Activated naive CD8-positive, alpha-beta T cell treated with anti-CD3 and anti-CD28 coated beads, Interleukin-2, amount 50 U/mL, for 24 hours (primary cell): ENCODE data around the gene H1-8.
A peak's percentile ranks its signal among the peaks of the same experiment; 100 is the strongest.

Experiments used
- ATAC-seq: fragments of 150-1000 bp; cut with Tn5 transposase; one replicate; pipeline ENCODE4 v1.10.0; 2021
- DNase-seq: peaks from one replicate; pipeline ENCODE4 v3.0.0; 2021
- H3K27ac Mint-ChIP-seq: one replicate; pipeline ENCODE4 v1.8.0; 2021; ENCODE audit warnings: mild to moderate bottlenecking, mixed read lengths
- H3K27me3 Mint-ChIP-seq: one replicate; pipeline ENCODE4 v1.8.0; 2021; ENCODE audit warnings: mixed read lengths
- H3K36me3 Mint-ChIP-seq: one replicate; pipeline ENCODE4 v1.8.0; 2021; ENCODE audit warnings: low read depth, mixed read lengths
- H3K4me1 Mint-ChIP-seq: one replicate; pipeline ENCODE4 v1.8.0; 2021; ENCODE audit warnings: mixed read lengths
- H3K4me3 Mint-ChIP-seq: one replicate; pipeline ENCODE4 v1.8.0; 2021; ENCODE audit warnings: mild to moderate bottlenecking, moderate library complexity, mixed read lengths
- H3K9me3 Mint-ChIP-seq: one replicate; pipeline ENCODE4 v1.8.0; 2021; ENCODE audit warnings: mixed read lengths

Gene H1-8

DNA sequence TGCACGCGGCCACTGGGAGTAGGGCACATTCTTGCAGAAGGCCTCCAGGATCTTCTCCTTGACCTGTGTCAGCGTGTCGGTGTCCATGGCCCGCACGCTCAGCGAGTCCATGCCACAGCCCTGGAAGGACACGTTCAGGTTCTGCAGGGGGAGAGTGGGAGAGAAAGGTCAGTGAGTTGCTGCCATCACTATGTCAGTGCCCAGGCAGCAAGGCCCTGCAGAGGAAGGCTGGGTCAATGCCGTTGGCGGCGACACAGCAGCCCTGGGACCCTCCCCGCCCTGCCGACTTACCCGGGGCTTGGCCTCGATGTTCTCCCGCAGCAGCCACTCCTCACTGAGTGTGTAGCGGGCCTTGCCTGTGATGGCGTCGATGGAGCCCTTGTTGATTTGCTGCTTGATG is 19.8 kb downstream of the H1-8 start:
- Mint-ChIP-seq H3K4me1 (peaks cover 9% of the 10 kb centered on the region), H3K36me3 (no peaks in the 10 kb centered on the region), H3K27me3 (no peaks in the 10 kb centered on the region), H3K4me3 (no peak overlapping the region), H3K27ac (no peak overlapping the region), H3K9me3 (no peaks in the 10 kb centered on the region)
- DNase-seq (no peak), ATAC-seq (no peak)

DNA sequence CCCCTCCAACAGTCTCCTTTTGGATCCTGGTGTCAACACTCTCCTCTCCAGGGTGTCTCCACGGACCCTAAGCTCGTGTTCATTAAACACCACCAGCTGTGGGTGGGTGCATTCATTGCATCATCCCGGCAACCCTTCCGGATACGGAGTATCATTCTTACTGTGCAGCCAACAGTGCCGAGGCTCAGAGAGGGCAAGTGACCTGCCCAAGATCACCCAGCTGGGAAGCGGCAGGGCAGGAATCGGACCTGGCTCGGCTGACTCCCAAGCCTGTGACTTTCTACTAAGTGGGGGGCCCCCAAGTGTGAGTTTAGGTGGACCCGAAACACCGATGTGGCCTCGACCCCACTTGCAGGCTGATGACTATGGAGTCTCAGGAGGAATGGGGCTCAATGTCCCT is 20.4 kb downstream of the H1-8 start:
- DNase-seq (no peak), ATAC-seq (no peak)
- peaks cover 6% of the 10 kb centered on the region for H3K4me1 Mint-ChIP-seq
- H3K9me3 Mint-ChIP-seq = no peaks in the 10 kb centered on the region
- no peak overlapping the region for H3K4me3 Mint-ChIP-seq
- no peak overlapping the region for H3K27ac Mint-ChIP-seq
- no peaks in the 10 kb centered on the region for H3K27me3 Mint-ChIP-seq
- no peaks in the 10 kb centered on the region for H3K36me3 Mint-ChIP-seq

DNA sequence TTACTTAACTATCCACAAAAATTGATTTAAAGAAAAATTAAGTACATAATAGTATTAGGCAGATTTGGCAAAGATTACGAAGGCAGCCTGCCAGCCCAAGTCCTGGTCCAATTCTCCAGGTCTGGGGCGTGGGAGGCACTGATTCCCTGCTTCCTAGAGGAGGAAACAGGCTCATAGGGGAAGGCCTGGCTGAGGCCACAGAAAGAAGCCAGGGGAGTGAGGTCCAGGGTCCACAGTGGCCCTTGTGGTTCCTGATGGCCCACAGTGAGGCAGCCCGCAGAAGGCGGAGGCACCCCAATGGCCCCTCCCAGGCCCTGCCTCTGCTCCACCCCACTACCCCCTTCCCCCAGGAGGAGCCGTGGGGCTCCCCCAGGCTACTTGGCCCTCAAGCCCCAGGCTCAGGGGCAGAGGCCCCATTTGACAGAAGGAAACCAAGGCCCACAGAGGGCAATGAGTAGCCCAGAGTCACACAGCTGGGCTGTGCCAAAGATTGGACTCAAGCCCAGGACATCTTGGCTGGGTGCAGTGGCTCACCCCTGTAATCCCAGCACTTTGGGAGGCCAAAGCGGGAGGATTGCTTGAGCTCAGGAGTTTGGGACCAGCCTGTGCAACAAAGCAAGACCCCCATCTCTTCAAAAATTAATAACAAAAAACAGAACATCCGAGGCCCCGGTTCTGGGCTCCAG is 21.0 kb downstream of the H1-8 start:
- H3K9me3 Mint-ChIP-seq = no peaks in the 10 kb centered on the region
- DNase-seq (no peak), ATAC-seq (no peak)
- no peak overlapping the region for H3K27ac Mint-ChIP-seq
- H3K4me1 Mint-ChIP-seq = peaks cover 5% of the 10 kb centered on the region
- no peaks in the 10 kb centered on the region for H3K27me3 Mint-ChIP-seq
- H3K36me3 Mint-ChIP-seq = no peaks in the 10 kb centered on the region
- H3K4me3 Mint-ChIP-seq = no peak overlapping the region

DNA sequence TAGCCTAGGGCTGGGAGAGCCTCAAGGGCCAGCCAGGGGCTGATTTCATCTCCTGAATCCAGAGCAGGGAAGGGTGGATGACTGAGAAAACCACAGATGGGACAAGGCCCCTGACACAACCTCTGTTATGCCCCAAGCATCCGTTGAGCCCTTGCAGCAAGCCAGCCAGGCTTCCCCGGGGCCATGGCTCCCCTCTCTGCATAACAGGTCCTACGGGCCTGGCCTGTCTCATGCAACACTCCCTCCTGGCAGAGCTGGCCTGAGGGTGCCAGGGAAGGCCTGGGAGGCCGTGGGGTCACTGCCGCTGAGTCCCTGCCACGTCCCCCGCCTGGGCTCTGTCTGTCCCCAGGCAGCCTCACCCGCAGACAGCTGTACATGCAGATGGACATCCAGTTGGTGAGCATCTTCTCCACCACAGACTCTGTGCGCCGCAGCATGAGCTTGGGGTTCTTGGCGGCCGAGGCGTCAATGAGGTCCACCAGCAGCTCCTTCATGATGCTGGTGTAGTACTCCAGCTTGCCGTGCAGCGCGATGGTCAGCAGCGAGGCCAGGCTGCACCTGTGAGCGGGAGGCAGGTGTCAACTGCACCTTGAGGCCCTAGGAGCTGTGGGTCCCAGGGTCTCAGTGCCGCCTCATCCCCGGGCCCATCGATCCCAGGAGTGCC is 22.1 kb downstream of the H1-8 start:
- no peaks in the 10 kb centered on the region for H3K27me3 Mint-ChIP-seq
- no peak overlapping the region for H3K27ac Mint-ChIP-seq
- ATAC-seq (no peak), DNase-seq (no peak)
- peaks cover 5% of the 10 kb centered on the region for H3K4me1 Mint-ChIP-seq
- no peak overlapping the region for H3K4me3 Mint-ChIP-seq
- H3K36me3 Mint-ChIP-seq = no peaks in the 10 kb centered on the region
- H3K9me3 Mint-ChIP-seq = no peaks in the 10 kb centered on the region

DNA sequence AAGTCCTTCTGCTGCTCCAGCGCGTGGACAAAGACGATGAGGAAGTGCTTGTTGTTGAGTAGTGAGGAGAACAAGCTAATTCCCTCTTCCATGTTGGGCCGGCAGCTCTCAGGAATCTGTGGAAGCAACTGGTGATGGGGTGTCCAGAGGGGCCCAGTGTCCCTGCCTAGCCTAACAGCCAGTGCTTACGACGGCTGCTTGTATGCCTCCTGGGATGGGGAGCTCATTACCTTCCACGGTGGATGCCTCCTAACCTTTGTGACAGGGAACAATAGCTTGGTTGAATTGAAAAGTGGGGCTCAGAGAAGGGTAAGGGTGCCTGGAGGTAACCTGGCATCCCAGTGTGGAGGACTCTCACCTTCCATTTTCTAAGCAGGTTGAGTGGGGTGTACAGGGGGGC is 22.9 kb downstream of the H1-8 start:
- ATAC-seq = no peak
- Mint-ChIP-seq H3K4me1 (peaks cover 2% of the 10 kb centered on the region), H3K4me3 (no peak overlapping the region), H3K27me3 (no peaks in the 10 kb centered on the region), H3K36me3 (no peaks in the 10 kb centered on the region), H3K9me3 (no peaks in the 10 kb centered on the region), H3K27ac (no peak overlapping the region)
- DNase-seq = no peak

DNA sequence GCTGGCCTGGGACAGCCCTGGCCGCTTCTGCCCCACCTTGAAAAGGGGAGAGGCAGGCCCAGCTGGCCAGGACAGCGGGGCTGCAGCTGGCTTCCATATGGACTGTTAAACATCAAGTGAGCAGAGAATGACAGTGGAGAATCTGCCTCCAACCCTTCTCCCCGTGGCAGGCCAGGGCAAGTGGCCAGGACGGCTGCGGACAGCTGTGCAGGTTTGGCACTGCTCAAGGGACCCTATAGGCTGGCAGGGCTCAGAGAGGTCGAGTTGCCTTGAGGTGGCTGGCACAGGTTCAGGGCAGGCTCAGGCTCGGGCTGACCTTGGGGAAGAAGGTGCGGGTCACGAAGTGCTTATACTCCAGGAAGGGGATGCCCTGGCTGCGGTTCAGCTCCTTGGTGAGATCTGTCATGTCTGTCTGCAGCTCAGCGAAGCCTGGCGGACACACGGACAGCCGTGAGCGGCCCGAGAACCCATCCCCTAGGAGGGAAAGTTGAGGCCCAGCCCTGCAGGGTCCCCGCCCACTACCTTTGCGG is 24.3 kb downstream of the H1-8 start:
- Mint-ChIP-seq H3K27ac (no peak overlapping the region), H3K4me1 (peaks cover 2% of the 10 kb centered on the region), H3K36me3 (no peaks in the 10 kb centered on the region), H3K9me3 (no peaks in the 10 kb centered on the region), H3K27me3 (no peaks in the 10 kb centered on the region), H3K4me3 (no peak overlapping the region)
- no peak for DNase-seq
- no peak for ATAC-seq

DNA sequence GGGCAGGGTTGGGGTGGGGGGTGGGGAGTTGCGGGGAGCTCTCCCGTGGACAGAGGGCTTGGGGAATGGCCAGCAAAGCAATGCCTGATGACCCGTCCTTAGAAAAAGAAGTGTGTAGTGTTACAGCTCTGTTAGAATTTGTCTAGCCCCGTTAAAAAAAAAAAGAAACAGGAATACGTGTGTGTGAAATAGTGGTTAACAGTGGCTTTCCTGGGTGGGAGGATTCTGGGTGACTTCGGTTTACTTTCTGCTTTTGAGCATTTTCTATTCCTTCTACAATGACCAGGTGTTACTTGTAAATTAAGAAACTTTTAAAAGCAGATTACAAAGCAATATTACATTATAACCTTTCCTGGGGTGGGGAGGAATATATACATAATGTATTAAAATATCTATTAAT is 25.0 kb downstream of the H1-8 start:
- no peak for DNase-seq
- H3K9me3 Mint-ChIP-seq = no peaks in the 10 kb centered on the region
- no peaks in the 10 kb centered on the region for H3K36me3 Mint-ChIP-seq
- no peak overlapping the region for H3K4me3 Mint-ChIP-seq
- no peaks in the 10 kb centered on the region for H3K27me3 Mint-ChIP-seq
- peaks cover 2% of the 10 kb centered on the region for H3K4me1 Mint-ChIP-seq
- no peak for ATAC-seq
- H3K27ac Mint-ChIP-seq = no peak overlapping the region

DNA sequence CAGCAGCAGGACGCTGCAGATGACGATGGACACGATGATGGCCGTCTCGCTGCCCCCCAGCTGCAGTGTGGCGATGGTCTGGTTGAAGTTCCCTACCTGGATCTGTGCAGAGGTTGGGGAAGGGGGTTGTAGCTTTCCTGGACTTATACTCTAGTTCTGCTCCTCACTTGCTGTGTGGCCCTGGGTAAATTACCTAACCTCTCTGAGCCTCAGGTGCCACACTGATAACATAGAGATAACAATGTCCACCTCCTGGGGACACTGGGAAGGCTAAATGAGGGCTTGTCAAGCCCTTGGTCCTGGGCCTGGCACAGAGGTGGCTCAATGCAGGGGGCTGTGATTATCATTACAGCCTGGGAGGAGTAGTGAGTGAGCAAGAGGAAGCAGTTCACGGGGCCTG is 26.9 kb downstream of the H1-8 start:
- H3K36me3 Mint-ChIP-seq = no peaks in the 10 kb centered on the region

DNA sequence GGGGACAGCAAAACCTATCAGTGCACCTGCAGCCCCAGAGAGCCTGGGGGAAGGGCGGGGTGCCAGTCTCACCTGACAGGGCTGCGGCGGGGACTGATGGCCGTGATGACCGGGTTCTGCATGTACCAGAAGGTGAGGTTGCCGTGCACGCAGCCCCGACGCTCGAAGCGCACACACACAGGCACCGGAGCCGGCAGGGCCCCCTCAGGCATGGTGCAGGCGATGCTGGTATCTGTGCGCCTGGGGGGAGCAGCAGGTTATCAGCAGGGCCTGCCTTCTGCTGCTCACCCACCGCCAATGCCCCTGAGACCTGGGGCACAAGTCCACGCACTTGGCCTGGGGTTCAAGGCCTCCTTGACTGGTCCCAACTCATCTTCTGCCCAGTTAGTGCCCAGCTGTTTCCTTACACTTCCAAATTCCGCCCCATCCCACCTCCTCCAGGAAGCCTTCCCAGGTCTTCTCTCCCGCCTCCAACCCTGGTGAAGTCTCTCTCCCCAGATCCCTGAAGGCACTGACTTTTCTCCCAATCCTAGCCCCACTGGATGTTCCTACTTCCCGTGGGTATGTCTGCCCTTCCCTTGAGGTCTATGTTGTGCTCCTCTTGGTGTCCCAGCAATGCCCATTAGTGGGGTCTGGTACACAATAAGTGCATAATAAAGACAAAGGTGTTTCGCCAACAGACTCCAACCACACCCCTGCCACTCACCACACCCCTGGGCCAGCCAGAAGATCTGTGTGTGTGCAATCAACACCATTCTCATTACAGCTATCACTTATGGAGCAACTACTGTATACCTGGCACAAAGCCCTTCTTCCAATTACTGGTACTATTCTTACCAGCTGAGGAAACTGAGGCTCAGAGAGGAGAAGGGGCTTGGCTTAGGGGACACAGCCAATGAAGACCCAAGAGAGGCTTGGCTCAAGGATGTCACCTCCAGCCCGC is 28.9 kb downstream of the H1-8 start:
- H3K27ac Mint-ChIP-seq = no peak overlapping the region
- ATAC-seq = no peak
- peaks cover 2% of the 10 kb centered on the region for H3K27me3 Mint-ChIP-seq
- H3K9me3 Mint-ChIP-seq = no peaks in the 10 kb centered on the region
- no peak overlapping the region for H3K4me3 Mint-ChIP-seq
- H3K36me3 Mint-ChIP-seq = no peaks in the 10 kb centered on the region
- H3K4me1 Mint-ChIP-seq = peaks cover 20% of the 10 kb centered on the region
- no peak for DNase-seq

More for the DNA sequence above, 26.9 kb downstream of the H1-8 start:
- DNase-seq = no peak
- peaks cover 2% of the 10 kb centered on the region for H3K27me3 Mint-ChIP-seq
- H3K4me3 Mint-ChIP-seq = no peak overlapping the region
- H3K27ac Mint-ChIP-seq = no peak overlapping the region
- no peak for ATAC-seq
- H3K4me1 Mint-ChIP-seq = peaks cover 2% of the 10 kb centered on the region
- H3K9me3 Mint-ChIP-seq = no peaks in the 10 kb centered on the region

DNA sequence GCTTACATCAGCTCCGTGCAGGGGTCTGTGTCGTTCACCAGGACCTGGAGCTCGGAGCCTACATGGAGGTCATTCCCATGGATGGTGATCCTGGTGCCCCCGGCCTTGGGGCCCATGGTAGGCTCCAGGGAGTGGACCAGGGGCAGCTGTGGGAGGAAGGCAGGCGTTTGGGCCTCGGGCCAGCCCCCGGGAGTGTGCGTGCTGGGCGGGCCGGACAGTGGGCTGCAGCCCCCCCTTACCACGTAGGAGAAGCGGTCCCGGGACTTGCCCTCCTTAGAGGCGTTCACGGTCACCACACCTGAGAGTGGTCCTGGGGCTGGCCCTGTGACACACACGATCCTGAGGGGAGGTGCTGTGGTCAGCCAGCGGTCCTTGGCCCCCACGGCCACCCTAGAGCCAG is 29.6 kb downstream of the H1-8 start:
- DNase-seq (no peak), ATAC-seq (no peak)
- peaks cover 23% of the 10 kb centered on the region for H3K4me1 Mint-ChIP-seq
- H3K27me3 Mint-ChIP-seq = peaks cover 2% of the 10 kb centered on the region
- H3K9me3 Mint-ChIP-seq = no peaks in the 10 kb centered on the region
- no peaks in the 10 kb centered on the region for H3K36me3 Mint-ChIP-seq
- no peak overlapping the region for H3K27ac Mint-ChIP-seq
- H3K4me3 Mint-ChIP-seq = no peak overlapping the region

DNA sequence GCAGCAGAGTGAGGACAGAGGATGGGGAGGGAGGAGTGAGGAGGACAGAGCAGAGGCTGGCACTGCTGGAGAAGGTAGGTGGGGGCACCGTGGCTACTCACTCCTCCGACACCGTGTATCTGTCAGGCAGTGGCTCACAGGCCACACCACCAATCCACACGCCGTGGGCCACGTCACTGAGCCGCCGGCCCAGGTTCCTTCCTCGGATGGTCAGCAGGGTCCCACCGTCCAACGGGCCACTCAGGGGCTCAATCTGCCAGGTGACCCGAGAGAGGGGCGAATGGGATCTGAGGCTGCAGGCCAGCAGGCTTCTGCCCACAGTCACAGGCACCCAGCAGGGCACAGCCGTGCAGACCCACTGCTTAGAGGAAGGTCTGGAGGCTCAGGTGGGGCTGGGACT is 30.5 kb downstream of the H1-8 start:
- Mint-ChIP-seq H3K9me3 (no peaks in the 10 kb centered on the region), H3K27me3 (peaks cover 2% of the 10 kb centered on the region), H3K4me3 (no peak overlapping the region), H3K36me3 (no peaks in the 10 kb centered on the region), H3K4me1 (peaks cover 31% of the 10 kb centered on the region), H3K27ac (no peak overlapping the region)
- DNase-seq (no peak), ATAC-seq (no peak)

DNA sequence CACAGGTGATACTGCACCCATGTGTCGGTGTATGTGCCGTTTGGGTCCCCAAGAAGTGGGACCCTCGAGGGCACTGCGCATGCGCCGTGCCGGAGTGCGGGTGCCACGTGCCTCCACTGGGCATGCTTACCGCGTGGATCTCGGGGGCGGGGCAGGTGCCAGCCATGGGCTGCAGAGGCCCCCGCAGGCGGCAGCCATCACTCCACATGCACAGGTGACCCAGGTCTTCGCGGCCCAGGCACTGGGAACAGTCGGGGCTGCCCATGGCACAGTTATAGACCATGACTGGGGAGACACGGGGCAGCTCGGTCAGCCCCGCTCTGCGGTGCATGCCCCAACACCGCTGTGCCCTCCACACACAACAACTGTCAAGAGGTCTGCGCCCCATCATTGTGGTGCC is 31.2 kb downstream of the H1-8 start:
- peaks cover 34% of the 10 kb centered on the region for H3K4me1 Mint-ChIP-seq
- H3K27ac Mint-ChIP-seq = no peak overlapping the region
- no peaks in the 10 kb centered on the region for H3K36me3 Mint-ChIP-seq
- DNase-seq (no peak), ATAC-seq (no peak)
- H3K4me3 Mint-ChIP-seq = no peak overlapping the region
- H3K9me3 Mint-ChIP-seq = no peaks in the 10 kb centered on the region
- H3K27me3 Mint-ChIP-seq = peaks cover 2% of the 10 kb centered on the region

DNA sequence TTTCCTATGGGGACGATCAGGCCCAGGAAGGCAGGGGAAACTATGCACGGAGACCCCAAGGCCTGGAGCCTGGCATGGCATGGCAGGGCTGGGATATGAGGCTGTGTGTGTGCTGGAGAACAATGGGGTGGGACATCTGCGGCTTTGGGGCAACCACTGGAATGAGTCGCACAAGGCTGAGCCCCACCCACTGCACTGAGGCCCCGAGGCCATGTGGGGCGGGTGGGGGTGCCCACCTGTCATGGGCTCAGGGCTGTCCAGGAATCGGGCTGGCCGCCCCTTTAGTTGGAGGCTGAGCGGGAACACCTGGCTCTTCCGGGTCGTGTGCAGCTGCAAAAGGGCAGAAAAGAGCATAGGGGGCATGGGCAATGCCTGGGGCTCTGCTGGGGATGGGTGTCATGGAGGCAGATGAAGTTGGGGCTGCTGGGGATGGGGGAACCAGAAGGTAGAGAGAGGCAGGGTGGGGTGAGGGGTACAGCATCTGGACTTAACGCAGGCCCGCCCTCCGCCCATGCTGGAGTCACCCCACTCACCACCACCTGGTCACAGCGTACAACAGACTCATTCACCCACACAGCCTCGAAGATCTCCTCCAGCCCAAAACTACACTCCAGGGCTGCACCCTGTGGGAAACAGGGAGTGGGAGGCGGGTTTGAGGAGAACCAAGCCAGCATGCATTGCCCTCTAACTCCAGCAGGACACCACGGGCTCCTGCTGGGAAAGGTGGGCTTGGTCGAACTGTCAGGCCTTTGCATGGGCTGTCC is 32.4 kb downstream of the H1-8 start:
- no peak overlapping the region for H3K27ac Mint-ChIP-seq
- H3K36me3 Mint-ChIP-seq = no peaks in the 10 kb centered on the region
- H3K4me3 Mint-ChIP-seq = no peak overlapping the region
- ATAC-seq = no peak
- peaks cover 2% of the 10 kb centered on the region for H3K27me3 Mint-ChIP-seq
- H3K9me3 Mint-ChIP-seq = no peaks in the 10 kb centered on the region
- DNase-seq = no peak
- peaks cover 34% of the 10 kb centered on the region for H3K4me1 Mint-ChIP-seq

DNA sequence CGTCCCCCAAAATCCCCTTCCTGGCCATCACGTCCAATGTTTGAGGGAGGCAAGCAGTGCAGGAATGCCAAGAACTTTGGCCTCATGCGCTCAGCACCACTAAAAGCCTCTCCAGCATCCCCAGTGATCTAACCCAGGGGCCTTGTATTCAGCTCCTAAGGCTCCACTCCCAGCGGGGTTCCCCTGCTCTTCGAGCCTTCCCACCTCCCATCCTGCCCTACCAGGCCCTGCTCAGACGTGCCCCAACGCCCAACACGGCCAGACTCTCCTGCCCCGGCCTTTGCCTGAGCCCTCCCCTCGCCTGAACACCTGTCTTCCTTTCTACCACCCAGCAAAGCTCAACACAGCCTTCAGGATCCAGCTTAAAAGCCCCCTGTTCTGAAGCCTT is 33.0 kb downstream of the H1-8 start:
- Mint-ChIP-seq H3K36me3 (no peaks in the 10 kb centered on the region), H3K9me3 (no peaks in the 10 kb centered on the region), H3K4me3 (no peak overlapping the region), H3K27ac (peak overlapping the region; percentile 59), H3K27me3 (peaks cover 2% of the 10 kb centered on the region), H3K4me1 (peaks cover 34% of the 10 kb centered on the region)
- ATAC-seq (no peak), DNase-seq (no peak)
